ENCODE data around the gene SRP72. TPM values are rescaled to one million over a fixed set of nuclear protein-coding genes. Genes with fewer than 3 reads are reported as not detected.

Gene SRP72
- total RNA-seq, 1 donor from 2014 or later: 116 TPM

- no peak for DNase-seq (ENCODE audit: low spot score in 2 of 2, unreplicated experiment in 2 of 2)
- Mint-ChIP-seq H3K27ac (no peak overlapping the region), H3K9me3 (peaks cover 12% of the 10 kb centered on the region), H3K36me3 (no peaks in the 10 kb centered on the region), H3K4me3 (no peak overlapping the region), H3K4me1 (no peaks in the 10 kb centered on the region), H3K27me3 (ENCODE audit: low read depth) (peaks cover 35% of the 10 kb centered on the region)
- TF ChIP-seq, protein P1, sequence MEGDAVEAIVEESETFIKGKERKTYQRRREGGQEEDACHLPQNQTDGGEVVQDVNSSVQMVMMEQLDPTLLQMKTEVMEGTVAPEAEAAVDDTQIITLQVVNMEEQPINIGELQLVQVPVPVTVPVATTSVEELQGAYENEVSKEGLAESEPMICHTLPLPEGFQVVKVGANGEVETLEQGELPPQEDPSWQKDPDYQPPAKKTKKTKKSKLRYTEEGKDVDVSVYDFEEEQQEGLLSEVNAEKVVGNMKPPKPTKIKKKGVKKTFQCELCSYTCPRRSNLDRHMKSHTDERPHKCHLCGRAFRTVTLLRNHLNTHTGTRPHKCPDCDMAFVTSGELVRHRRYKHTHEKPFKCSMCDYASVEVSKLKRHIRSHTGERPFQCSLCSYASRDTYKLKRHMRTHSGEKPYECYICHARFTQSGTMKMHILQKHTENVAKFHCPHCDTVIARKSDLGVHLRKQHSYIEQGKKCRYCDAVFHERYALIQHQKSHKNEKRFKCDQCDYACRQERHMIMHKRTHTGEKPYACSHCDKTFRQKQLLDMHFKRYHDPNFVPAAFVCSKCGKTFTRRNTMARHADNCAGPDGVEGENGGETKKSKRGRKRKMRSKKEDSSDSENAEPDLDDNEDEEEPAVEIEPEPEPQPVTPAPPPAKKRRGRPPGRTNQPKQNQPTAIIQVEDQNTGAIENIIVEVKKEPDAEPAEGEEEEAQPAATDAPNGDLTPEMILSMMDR (IDR thresholded peaks at IDR 0.05; ENCODE audit: unreplicated experiment): no peak
Measured at GRCh38 chr4:56551516-56551915, 84.1 kb downstream of the SRP72 start.

- H3K27me3 Mint-ChIP-seq (ENCODE audit: low read depth): peaks cover 33% of the 10 kb centered on the region
- TF ChIP-seq, protein P1 (IDR thresholded peaks at IDR 0.05; ENCODE audit: unreplicated experiment): no peak
- H3K27ac Mint-ChIP-seq: no peak overlapping the region
- DNase-seq (ENCODE audit: low spot score in 2 of 2, unreplicated experiment in 2 of 2): no peak
- H3K9me3 Mint-ChIP-seq: peaks cover 12% of the 10 kb centered on the region
- no peaks in the 10 kb centered on the region for H3K36me3 Mint-ChIP-seq
- H3K4me3 Mint-ChIP-seq: no peak overlapping the region
- no peaks in the 10 kb centered on the region for H3K4me1 Mint-ChIP-seq
Measured at GRCh38 chr4:56552273-56552672, 84.9 kb downstream of the SRP72 start.

Other genes with a start within 250 kb of the SRP72 start
- 18.0 to 26.1 TPM (median 21.9 TPM) in 3 replicates for gene AASDH, start 80.1 kb upstream of the SRP72 start, total RNA-seq
- gene PPAT, start 32.0 kb upstream of the SRP72 start, total RNA-seq: 25.4 to 30.9 TPM (median 26.0 TPM) in 3 replicates
- 110 to 121 TPM (median 113 TPM) in 3 replicates for gene PAICS, start 31.4 kb upstream of the SRP72 start, total RNA-seq
- gene ARL9, start 38.2 kb downstream of the SRP72 start, total RNA-seq: 0.73 to 1.1 TPM (median 0.83 TPM) in 3 replicates
- gene HOPX, start 213.7 kb downstream of the SRP72 start, total RNA-seq: 2.7 to 3.3 TPM (median 3.1 TPM) in 3 replicates

Measured in mesothelial cell of epicardium (in vitro differentiated cells).